ENCODE data around the gene SQSTM1. TPM values are rescaled to one million over a fixed set of nuclear protein-coding genes. Genes with fewer than 3 reads are reported as not detected.
"Not testable (repeated sequence)": the region's sequence is repeated elsewhere in the genome, so short reads cannot be mapped to it uniquely, and the experiment has no call there.

Gene SQSTM1
- total RNA-seq: 105 and 120 TPM in 2 replicates

DNA sequence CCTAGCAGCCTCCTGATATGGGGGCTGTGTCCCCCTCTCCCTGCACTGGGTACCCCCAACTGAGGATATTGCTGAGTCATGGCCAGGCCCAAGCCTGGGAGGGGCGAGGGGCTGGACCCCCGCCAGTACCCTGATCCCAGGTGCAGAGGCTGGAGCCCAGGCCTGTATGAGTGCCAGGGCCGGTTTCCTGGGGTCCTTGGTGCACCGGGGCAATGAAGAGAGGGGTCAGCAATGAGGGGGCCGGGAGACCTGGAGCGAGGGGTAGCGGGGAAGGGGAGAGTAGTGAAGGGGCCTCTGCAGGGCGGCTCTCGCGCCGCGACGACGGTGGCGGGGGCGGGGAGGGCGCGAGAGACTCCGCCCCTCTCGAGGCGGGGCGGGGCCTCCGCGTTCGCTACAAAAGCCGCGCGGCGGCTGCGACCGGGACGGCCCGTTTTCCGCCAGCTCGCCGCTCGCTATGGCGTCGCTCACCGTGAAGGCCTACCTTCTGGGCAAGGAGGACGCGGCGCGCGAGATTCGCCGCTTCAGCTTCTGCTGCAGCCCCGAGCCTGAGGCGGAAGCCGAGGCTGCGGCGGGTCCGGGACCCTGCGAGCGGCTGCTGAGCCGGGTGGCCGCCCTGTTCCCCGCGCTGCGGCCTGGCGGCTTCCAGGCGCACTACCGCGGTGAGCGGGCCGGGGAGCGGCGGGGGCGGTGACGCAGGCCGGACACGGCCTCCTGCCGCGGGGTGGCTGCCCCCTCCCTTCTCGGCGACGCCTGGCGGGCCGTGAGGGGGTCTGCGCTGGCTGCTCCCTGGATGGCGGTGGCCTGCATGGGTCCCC is at the start of gene SQSTM1:
TSS of gene SQSTM1 (plus strand) at position 423 of the 815 bp plus-strand sequence. CDS start at position 455, 32 bp downstream.
- intact Hi-C loops (cut with micrococcal nuclease): loop anchor here (1.0 to 5.0 kb wide), 7 partner anchors 9 to 263 kb away; partner anchors contain the start of genes CANX, MAML1, MGAT4B and MRNIP

- intact Hi-C loops (cut with micrococcal nuclease): no loop called here
Measured at GRCh38 chr5:179771311-179771895, 49.3 kb upstream of the SQSTM1 start.

- intact Hi-C loops (cut with micrococcal nuclease): no loop called here
Measured at GRCh38 chr5:179772351-179772750, 48.4 kb upstream of the SQSTM1 start.

- intact Hi-C loops (cut with micrococcal nuclease): no loop called here
Measured at GRCh38 chr5:179773686-179774040, 47.0 kb upstream of the SQSTM1 start.

DNA sequence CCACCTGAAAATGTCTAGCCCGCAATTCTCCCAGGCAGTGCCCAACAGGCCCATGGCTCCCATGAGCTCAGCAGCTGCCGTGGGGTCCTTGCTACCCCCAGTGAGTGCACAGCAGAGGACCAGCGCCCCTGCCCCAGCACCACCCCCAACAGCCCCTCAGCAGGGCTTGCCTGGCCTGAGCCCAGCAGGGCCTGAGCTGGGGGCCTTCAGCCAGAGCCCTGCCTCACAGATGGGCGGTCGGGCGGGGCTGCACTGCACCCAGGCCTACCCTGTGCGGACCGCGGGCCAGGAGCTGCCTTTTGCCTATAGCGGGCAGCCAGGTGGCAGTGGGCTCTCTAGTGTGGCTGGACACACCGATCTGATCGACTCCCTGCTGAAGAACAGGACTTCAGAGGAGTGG is 46.3 kb upstream of the SQSTM1 start:
- intact Hi-C loops (cut with micrococcal nuclease): no loop called here

GRCh38 chr5:179776411-179776938 is 44.2 kb upstream of the SQSTM1 start:
- intact Hi-C loops (cut with micrococcal nuclease): no loop called here

GRCh38 chr5:179777456-179777855 is 43.2 kb upstream of the SQSTM1 start:
- intact Hi-C loops (cut with micrococcal nuclease): no loop called here

GRCh38 chr5:179777909-179778308 is 42.8 kb upstream of the SQSTM1 start:
- intact Hi-C loops (cut with micrococcal nuclease): no loop called here

DNA sequence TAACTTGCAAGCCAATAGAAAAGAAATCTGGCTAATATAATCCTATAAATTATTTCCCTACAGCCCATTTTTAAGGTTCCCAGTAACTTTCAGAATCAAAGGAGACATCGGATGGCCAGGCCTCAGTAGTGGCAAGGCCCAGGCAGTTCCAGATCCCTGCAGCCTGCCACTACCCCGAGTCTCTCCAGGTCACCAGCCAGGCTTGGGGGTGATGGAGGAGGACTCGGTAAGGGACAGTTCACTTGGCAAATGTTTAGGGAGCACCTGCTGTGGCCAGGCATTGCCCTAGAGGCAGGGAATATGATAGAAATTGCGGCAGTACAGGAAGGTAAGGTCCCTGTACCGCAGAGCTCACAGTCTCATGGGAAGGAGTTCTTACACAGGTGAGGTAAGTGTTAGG is 42.1 kb upstream of the SQSTM1 start:
- intact Hi-C loops (cut with micrococcal nuclease): no loop called here

- intact Hi-C loops (cut with micrococcal nuclease): no loop called here
Measured at GRCh38 chr5:179779826-179780225, 40.9 kb upstream of the SQSTM1 start.

- intact Hi-C loops (cut with micrococcal nuclease): no loop called here
Measured at GRCh38 chr5:179780362-179780761, 40.3 kb upstream of the SQSTM1 start.

- intact Hi-C loops (cut with micrococcal nuclease): no loop called here
Measured at GRCh38 chr5:179781846-179782245, 38.9 kb upstream of the SQSTM1 start.

DNA sequence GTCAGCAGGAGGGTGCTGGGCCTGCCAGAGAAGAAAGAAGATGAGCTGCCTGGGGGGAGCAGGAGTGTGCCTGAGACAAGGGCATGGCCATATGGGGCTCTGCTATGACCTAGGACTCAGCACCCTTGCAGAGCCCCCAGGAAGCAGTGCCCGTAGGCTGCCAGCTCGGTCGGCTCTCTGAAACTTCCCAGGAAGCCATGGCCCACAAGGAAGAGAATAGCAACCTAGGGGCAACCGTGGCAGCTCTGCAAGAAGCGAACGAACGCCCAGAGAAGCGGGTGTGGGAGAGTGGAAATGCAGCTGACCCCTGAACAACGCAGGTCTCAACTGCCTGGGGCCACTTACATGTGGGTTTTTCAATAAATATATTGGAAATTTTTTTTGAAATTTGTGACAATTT is 37.6 kb upstream of the SQSTM1 start:
- intact Hi-C loops (cut with micrococcal nuclease): no loop called here

DNA sequence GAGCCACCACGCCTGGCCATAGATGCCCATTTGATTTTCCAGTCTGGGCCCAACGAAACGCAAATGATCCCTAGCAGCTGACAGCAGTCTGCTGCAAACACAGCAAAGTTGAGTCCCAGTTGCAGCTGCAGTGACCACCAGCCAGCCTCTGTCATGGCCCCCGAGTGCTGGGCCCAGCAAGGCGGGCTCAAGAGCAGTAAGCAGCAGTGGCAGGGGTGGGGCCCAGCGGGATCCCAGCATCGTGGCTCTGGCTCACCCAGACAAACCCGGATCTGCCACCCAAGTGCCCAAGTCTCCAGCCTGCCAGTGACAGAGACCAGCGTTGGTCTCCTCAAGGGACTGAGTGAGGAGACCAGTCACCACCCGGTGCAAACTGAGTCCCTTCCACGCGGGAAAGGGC is 33.8 kb upstream of the SQSTM1 start:
- intact Hi-C loops (cut with micrococcal nuclease): no loop called here

GRCh38 chr5:179788193-179788854 is 32.4 kb upstream of the SQSTM1 start:
- intact Hi-C loops (cut with micrococcal nuclease): no loop called here

DNA sequence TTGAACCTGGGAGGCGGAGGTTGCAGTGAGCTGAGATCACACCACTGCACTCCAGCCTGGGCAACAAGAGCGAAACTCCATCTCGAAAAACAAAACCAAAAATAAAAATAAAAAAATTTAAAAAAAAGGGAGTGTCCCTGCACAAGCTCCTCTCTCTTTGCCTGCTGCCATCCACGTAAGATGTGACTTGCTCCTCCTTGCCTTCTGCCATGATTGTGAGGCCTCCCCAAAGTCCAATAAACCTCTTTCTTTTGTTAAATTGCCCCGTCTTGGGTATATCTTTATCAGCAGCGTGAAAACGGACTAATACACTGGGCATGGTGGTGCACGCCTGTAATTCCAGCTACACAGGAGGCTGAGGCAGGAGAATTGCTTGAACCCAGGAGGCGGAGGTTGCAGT is 31.4 kb upstream of the SQSTM1 start:
- intact Hi-C loops (cut with micrococcal nuclease): not testable (repeated sequence)

- intact Hi-C loops (cut with micrococcal nuclease): no loop called here
Measured at GRCh38 chr5:179791881-179792611, 28.7 kb upstream of the SQSTM1 start.

GRCh38 chr5:179792612-179793467 is 27.9 kb upstream of the SQSTM1 start:
- intact Hi-C loops (cut with micrococcal nuclease): no loop called here

DNA sequence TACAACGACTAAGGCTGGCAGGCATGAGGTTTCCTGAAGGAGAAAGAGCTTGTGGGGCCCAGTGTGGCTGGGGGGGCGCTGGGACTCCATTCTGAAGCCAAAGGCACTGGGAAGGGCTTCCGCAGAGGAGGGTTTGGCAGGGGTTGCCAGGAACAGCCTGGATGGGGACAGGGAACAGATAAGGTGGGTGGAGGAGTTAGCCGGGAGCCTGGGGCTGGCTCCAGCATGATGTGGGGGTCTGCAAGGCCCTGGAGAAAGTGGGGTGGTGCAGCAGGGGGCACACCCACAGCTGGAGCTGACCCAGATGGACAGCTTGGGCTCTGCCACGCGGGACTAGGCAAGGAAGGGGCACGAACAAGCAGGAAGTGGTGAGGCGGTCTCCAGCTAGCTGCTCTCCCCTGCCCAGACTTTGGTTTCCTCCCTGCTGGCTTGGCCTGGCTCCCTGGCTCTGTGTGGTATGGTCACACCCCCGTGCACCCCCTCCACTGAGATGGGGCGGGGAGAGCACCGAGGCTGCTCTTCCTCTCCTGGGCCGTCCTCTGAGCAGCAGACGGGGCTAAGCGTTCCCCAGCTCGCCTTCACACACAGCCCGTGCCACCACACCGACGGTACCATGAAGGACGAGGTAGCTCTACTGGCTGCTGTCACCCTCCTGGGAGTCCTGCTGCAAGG is 27.1 kb upstream of the SQSTM1 start, which contains the start of gene LTC4S:
TSS of gene LTC4S (plus strand) at position 519 of the 672 bp plus-strand sequence. CDS start at position 614, 95 bp downstream.
- intact Hi-C loops (cut with micrococcal nuclease): no loop called here

DNA sequence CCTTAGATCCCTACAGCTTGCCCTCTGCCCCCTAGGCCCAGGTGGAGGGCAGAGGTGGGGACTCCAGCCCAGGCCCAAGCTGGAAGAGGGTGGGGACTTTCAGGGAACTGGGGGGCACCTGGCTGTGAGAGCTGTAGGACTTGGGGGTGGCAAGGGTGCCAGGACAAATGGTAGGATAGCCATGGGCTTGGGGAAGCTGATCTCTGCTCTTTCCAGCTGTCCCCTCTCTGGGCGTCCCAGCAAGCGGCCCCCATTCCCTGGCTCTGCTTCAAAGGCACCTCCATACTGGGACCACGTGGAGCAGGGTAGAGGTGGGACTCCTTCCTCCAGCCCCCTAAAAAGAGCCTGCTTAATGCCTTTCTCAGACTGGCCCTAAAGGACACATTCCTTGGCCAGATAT is 26.5 kb upstream of the SQSTM1 start:
- intact Hi-C loops (cut with micrococcal nuclease): no loop called here
